C4-2B (cell line): Measurements from ENCODE around the gene MICAL3.

Experiments
- CTCF ChIP-seq: fragments of 450-650 bp; conservative IDR thresholded peaks from 2 replicates; pipeline ENCODE4 v1.5.1; 2017; ENCODE audit warnings: mild to moderate bottlenecking
- ZFX ChIP-seq: fragments of 450-650 bp; IDR thresholded peaks from 2 replicates; pipeline ENCODE4 v1.6.1; 2017

GRCh38 chr22:18059991-18060390 is 35.6 kb upstream of the MICAL3 start:
- TF ChIP-seq CTCF: no peak
- TF ChIP-seq ZFX: no peak
